Measurements from ENCODE around the gene HEXB.

HEXB gene

GRCh38 chr5:74684900-74685851, at the start of gene HEXB:
Gene HEXB (plus strand): TSS chr5:74685233. CDS start chr5:74685261, 28 bp downstream.
- DNase-seq (peak; percentile 82), ATAC-seq (ENCODE audit: insufficient read depth, low read depth) (peak; percentile 90)
- Histone ChIP-seq H4K20me1 (ENCODE audit: insufficient read depth, low read length) (peaks cover 2% of the 10 kb centered on the region; the same call in 1 of the 2 replicates), H3K4me3 (ENCODE audit: low read depth in 1 of 2, low read length in 2 of 2) (peak within 1 kb of the TSS; percentile 46 to 76), H3K79me2 (ENCODE audit: insufficient read depth, low read length) (peaks cover 20% of the 10 kb centered on the region), H3K4me1 (ENCODE audit: insufficient read depth, low read length) (peaks cover 24% of the 10 kb centered on the region), H3K27ac (ENCODE audit: low read length) (peak within 1 kb of the TSS; percentile 67), H3K9me3 (ENCODE audit: insufficient read depth, low read length, severe bottlenecking) (no peaks in the 10 kb centered on the region), H3K36me3 (ENCODE audit: insufficient read depth, low read length) (peaks cover 16% of the 10 kb centered on the region; the same call in 1 of the 2 replicates), H3K27me3 (ENCODE audit: insufficient read depth, low read length, poor library complexity) (no peaks in the 10 kb centered on the region), H3K9ac (ENCODE audit: low read depth, low read length) (peak within 1 kb of the TSS; percentile 79), H2AFZ (ENCODE audit: low read depth, low read length) (peak within 1 kb of the TSS; percentile 91), H3K4me2 (ENCODE audit: insufficient read depth, low read length) (peak within 1 kb of the TSS; percentile 90)
- TF ChIP-seq CTCF (IDR thresholded peaks at IDR 0.05; ENCODE audit: borderline replicate concordance, extremely low read depth, low read length, poor library complexity, severe bottlenecking) (peak; percentile 5), EZH2 (IDR thresholded peaks at IDR 0.05; ENCODE audit: borderline replicate concordance, low read depth, low read length, severe bottlenecking) (no peak)

GRCh38 chr5:74636149-74636548, 48.9 kb upstream of the HEXB start:
- DNase-seq = no peak
- Histone ChIP-seq H3K4me3 (ENCODE audit: low read depth in 1 of 2, low read length in 2 of 2) (no peak overlapping the region), H3K9ac (ENCODE audit: low read depth, low read length) (no peak overlapping the region), H3K9me3 (ENCODE audit: insufficient read depth, low read length, severe bottlenecking) (no peaks in the 10 kb centered on the region), H3K36me3 (ENCODE audit: insufficient read depth, low read length) (no peaks in the 10 kb centered on the region), H4K20me1 (ENCODE audit: insufficient read depth, low read length) (peaks cover 11% of the 10 kb centered on the region; the same call in 1 of the 2 replicates), H3K79me2 (ENCODE audit: insufficient read depth, low read length) (no peaks in the 10 kb centered on the region), H3K4me1 (ENCODE audit: insufficient read depth, low read length) (peaks cover 18% of the 10 kb centered on the region), H3K27me3 (ENCODE audit: insufficient read depth, low read length, poor library complexity) (peaks cover 35% of the 10 kb centered on the region), H3K27ac (ENCODE audit: low read length) (no peak overlapping the region), H2AFZ (ENCODE audit: low read depth, low read length) (no peak overlapping the region), H3K4me2 (ENCODE audit: insufficient read depth, low read length) (no peak overlapping the region)
- no peak for TF ChIP-seq CTCF (IDR thresholded peaks at IDR 0.05; ENCODE audit: borderline replicate concordance, extremely low read depth, low read length, poor library complexity, severe bottlenecking)
- ATAC-seq (ENCODE audit: insufficient read depth, low read depth) = no peak

DNA sequence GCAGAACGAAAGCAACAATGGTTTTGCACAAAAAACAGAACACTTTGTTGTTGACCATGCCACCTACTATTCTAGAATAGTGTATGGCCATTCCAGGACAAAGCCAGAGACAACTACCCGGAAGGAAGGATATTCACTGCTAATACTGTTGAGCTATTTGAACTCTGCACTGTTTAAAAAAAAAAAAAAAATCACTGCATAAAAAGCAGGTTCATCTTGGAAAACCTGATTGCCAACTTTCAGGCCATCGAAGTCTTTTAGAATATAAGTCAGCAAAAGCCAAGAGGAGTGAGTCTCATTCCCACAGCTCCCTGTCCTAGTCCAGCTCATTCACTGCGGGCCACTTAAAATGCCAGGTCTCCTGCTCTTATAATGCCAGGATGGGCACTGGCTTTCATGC, 48.5 kb upstream of the HEXB start:
- no peak overlapping the region for H3K9ac ChIP-seq (ENCODE audit: low read depth, low read length)
- DNase-seq (no peak), ATAC-seq (ENCODE audit: insufficient read depth, low read depth) (no peak)
- H3K9me3 ChIP-seq (ENCODE audit: insufficient read depth, low read length, severe bottlenecking) = no peaks in the 10 kb centered on the region
- H4K20me1 ChIP-seq (ENCODE audit: insufficient read depth, low read length) = peaks cover 11% of the 10 kb centered on the region; the same call in 1 of the 2 replicates
- H3K27ac ChIP-seq (ENCODE audit: low read length) = no peak overlapping the region
- no peak overlapping the region for H3K4me2 ChIP-seq (ENCODE audit: insufficient read depth, low read length)
- H2AFZ ChIP-seq (ENCODE audit: low read depth, low read length) = no peak overlapping the region
- H3K4me1 ChIP-seq (ENCODE audit: insufficient read depth, low read length) = peaks cover 22% of the 10 kb centered on the region
- no peak overlapping the region for H3K4me3 ChIP-seq (ENCODE audit: low read depth in 1 of 2, low read length in 2 of 2)
- H3K36me3 ChIP-seq (ENCODE audit: insufficient read depth, low read length) = no peaks in the 10 kb centered on the region
- TF ChIP-seq EZH2 (IDR thresholded peaks at IDR 0.05; ENCODE audit: borderline replicate concordance, low read depth, low read length, severe bottlenecking) = no peak
- no peak for TF ChIP-seq CTCF (IDR thresholded peaks at IDR 0.05; ENCODE audit: borderline replicate concordance, extremely low read depth, low read length, poor library complexity, severe bottlenecking)
- H3K27me3 ChIP-seq (ENCODE audit: insufficient read depth, low read length, poor library complexity) = peaks cover 36% of the 10 kb centered on the region
- H3K79me2 ChIP-seq (ENCODE audit: insufficient read depth, low read length) = no peaks in the 10 kb centered on the region

Measured in DND-41 (cell line).